Fibroblast of the aortic adventitia (primary cell): Measurements from ENCODE around the gene OR2T34. TPM values are rescaled to one million over a fixed set of nuclear protein-coding genes. Genes with fewer than 3 reads are reported as not detected.

Experiments
- DNase-seq: peaks from one replicate; pipeline ENCODE4 v3.0.0-alpha.2; 2010; ENCODE audit warnings: low read depth
- H3K4me3 ChIP-seq: 2 replicates; pipeline ENCODE4 v1.5.1; 2011; ENCODE audit warnings: low read depth, mild to moderate bottlenecking, control low read depth, low read length, moderate library complexity
- total RNA-seq: library from RNA; depleted of rRNA; stranded (reverse); fragments of >200 nt; gene quantifications from 2 replicates; pipeline ENCODE4 v1.2.3, GENCODE V29; 2012; ENCODE audit warnings: low replicate concordance
- TF ChIP-seq, protein P1 (sequence below): IDR thresholded peaks from 2 replicates; pipeline ENCODE4 v1.5.1; 2011; ENCODE audit warnings: mild to moderate bottlenecking, low read length, control low read depth, inconsistent platforms; ENCODE audit not compliant: insufficient read depth

The OR2T34 gene
- total RNA-seq, 1 donor: not detected

- no peak overlapping the region for H3K4me3 ChIP-seq
- TF ChIP-seq, protein P1, sequence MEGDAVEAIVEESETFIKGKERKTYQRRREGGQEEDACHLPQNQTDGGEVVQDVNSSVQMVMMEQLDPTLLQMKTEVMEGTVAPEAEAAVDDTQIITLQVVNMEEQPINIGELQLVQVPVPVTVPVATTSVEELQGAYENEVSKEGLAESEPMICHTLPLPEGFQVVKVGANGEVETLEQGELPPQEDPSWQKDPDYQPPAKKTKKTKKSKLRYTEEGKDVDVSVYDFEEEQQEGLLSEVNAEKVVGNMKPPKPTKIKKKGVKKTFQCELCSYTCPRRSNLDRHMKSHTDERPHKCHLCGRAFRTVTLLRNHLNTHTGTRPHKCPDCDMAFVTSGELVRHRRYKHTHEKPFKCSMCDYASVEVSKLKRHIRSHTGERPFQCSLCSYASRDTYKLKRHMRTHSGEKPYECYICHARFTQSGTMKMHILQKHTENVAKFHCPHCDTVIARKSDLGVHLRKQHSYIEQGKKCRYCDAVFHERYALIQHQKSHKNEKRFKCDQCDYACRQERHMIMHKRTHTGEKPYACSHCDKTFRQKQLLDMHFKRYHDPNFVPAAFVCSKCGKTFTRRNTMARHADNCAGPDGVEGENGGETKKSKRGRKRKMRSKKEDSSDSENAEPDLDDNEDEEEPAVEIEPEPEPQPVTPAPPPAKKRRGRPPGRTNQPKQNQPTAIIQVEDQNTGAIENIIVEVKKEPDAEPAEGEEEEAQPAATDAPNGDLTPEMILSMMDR: no peak
- DNase-seq: no peak
These were observed 35.7 kb upstream of the OR2T34 start for GRCh38 chr1:248610301-248610700.

- no peak for DNase-seq
- H3K4me3 ChIP-seq: no peak overlapping the region
- TF ChIP-seq, protein P1: no peak
These were observed 24.8 kb upstream of the OR2T34 start for GRCh38 chr1:248599396-248599795.

DNA sequence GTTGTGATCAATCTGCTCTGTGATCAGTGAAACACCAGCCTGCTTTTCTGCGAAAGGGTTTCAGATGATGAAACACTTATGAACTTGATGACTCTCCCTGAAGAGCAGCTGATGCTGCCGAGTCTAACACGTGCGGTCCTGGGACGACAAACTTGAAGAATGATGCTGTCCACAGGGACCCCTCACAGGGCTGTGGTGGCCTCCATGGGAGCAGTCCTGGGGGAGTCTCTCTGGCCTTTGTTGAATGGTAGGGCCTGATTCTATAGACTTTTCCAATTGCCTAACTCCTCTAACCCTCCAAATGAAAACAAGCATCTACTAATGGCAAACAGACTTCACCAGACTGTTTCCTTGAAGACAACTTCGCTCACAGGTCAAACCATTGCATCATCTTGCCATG lies 23.0 kb upstream of the OR2T34 start, which contains the start of gene OR2T10:
TSS of gene OR2T10 (minus strand) at position 112 of the 400 bp plus-strand sequence. CDS start 3,932 bp downstream, outside the sequence.
- H3K4me3 ChIP-seq: no peak within 1 kb of the TSS
- TF ChIP-seq, protein P1: no peak
- DNase-seq: no peak

DNA sequence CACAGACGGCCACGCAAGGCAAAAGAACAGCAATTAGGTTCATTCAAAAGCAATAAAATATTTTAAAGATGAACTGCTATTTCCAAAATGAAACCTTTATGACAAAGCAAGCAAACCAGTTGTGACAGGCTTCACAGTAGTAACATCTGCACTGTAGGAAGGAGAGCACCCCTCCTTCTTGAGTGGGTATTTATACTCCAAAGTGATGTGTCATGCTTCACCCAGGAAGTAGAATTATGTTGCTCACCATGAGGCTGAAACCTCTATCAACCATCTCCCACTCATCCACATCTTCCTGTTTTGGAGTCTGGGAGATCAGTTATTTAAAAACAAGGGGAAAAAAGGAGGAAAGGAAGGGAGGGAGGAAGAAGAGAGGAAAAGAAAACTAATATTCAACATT lies 22.1 kb upstream of the OR2T34 start:
- H3K4me3 ChIP-seq: no peak overlapping the region
- no peak for DNase-seq
- TF ChIP-seq, protein P1: no peak

DNA sequence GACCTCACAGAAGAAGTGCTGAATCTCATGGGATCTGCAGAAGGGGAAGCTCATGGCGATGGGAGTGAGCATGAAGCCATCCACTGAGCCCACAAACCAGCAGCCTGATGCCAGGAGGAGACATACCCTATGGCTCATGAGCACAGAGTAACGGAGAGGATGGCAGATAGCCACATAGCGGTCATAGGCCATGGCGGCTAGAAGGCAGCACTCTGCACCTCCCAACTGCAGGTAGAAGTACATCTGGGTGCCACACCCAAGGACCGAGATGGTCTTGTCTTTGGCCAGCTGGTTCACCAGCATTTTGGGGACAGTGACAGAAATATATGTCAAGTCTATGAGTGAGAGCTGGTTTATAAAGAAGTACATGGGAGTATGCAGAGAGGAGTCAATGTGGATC lies 18.7 kb upstream of the OR2T34 start:
- H3K4me3 ChIP-seq: no peak overlapping the region
- TF ChIP-seq, protein P1: no peak
- no peak for DNase-seq

DNA sequence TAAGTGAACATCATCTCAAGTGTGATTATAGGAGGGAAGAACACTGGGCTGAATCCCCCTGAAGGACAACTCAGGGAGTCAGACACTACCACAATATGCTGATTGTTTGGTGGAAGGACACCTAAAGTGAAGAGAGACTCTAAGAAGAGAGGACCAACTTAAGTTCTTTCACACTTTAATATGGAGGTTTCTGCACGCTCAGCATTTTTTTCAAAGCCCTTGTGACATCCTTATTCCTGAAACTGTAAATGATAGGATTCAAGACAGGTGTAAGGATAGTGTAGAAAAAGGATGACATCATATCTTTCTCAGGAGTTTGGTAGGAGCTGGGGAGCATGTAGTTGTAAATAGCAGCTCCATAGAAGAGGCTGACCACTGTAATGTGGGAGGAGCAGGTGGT lies 18.1 kb upstream of the OR2T34 start:
- H3K4me3 ChIP-seq: no peak overlapping the region
- DNase-seq: no peak
- TF ChIP-seq, protein P1: no peak

DNA sequence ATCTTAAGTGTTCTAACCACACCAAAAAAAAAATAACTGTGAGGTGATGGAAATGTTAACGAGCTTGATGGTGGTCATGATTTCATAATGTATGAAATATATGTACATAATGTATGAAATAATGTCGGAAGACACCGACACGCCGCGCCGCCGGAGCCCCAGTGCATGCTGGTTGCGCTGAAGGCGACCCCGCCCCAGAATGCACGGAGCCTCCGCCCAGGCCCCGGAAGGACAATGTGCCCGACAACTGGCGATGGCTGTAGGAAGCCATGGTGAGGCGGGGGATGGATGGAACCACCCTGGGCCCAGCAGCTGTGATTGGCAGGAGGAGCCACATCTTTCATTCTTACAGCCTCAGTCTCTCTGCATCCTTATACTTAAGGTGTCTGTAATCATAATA lies 15.5 kb upstream of the OR2T34 start:
- DNase-seq: no peak
- no peak overlapping the region for H3K4me3 ChIP-seq
- TF ChIP-seq, protein P1: no peak
